GM23338 (cell line): ENCODE results near the gene PHYH. TPM values are rescaled to one million over a fixed set of nuclear protein-coding genes. Genes with fewer than 3 reads are reported as not detected.
A peak's percentile ranks its signal among the peaks of the same experiment; 100 is the strongest.

Source experiments
- ATAC-seq: fragments of 200-7000 bp; cut with Tn5 transposase; 3 replicates; pipeline ENCODE4 v1.9.1; 2020
- DNase-seq: peaks from one replicate; pipeline ENCODE4 v3.0.0-alpha.2; 2015; ENCODE audit warnings: low spot score
- H2AFZ ChIP-seq: fragments of 200-600 bp; sonication (generic); 2 replicates; pipeline ENCODE4 v1.8.0; 2016; ENCODE audit warnings: antibody characterized with exemption, mild to moderate bottlenecking, moderate library complexity
- H3F3A ChIP-seq: fragments of 200-600 bp; sonication (generic); replicated peaks from 2 replicates; pipeline ENCODE4 v1.8.0; 2017; ENCODE audit warnings: antibody characterized with exemption, mixed run types, low read depth
- H3K27ac ChIP-seq: fragments of 200-600 bp; sonication (generic); 2 replicates; pipeline ENCODE4 v1.6.1; 2016; ENCODE audit warnings: low read depth
- H3K27me3 ChIP-seq: fragments of 200-600 bp; sonication (generic); 2 replicates; pipeline ENCODE4 v1.8.0; 2016; ENCODE audit warnings: mild to moderate bottlenecking, mixed run types, moderate library complexity; ENCODE audit not compliant: insufficient read depth
- H3K36me3 ChIP-seq: fragments of 200-600 bp; sonication (generic); 2 replicates; pipeline ENCODE4 v1.8.0; 2016; ENCODE audit warnings: mild to moderate bottlenecking; ENCODE audit not compliant: insufficient read depth
- H3K4me1 ChIP-seq: fragments of 200-600 bp; sonication (generic); 2 replicates; pipeline ENCODE4 v1.8.0; 2016; ENCODE audit warnings: mild to moderate bottlenecking, moderate library complexity; ENCODE audit not compliant: insufficient read depth
- H3K4me2 ChIP-seq: fragments of 200-600 bp; sonication (generic); 2 replicates; pipeline ENCODE4 v1.7.1; 2017; ENCODE audit warnings: mixed run types
- H3K4me3 ChIP-seq: fragments of 200-600 bp; sonication (generic); 2 replicates; pipeline ENCODE4 v1.6.1; 2016; ENCODE audit warnings: mixed run types
- H3K79me2 ChIP-seq: fragments of 200-600 bp; sonication (generic); replicated peaks from 2 replicates; pipeline ENCODE4 v1.8.0; 2017; ENCODE audit warnings: mild to moderate bottlenecking; ENCODE audit not compliant: insufficient read depth
- H3K9me2 ChIP-seq: fragments of 200-600 bp; sonication (generic); 2 replicates; pipeline ENCODE4 v1.8.0; 2017; ENCODE audit not compliant: insufficient read depth
- H4K20me1 ChIP-seq: fragments of 200-600 bp; sonication (generic); replicated peaks from 2 replicates; pipeline ENCODE4 v1.8.0; 2017; ENCODE audit warnings: mild to moderate bottlenecking; ENCODE audit not compliant: insufficient read depth
- H3K27ac Mint-ChIP-seq: 2 replicates; pipeline ENCODE4 v1.8.0; 2020; ENCODE audit warnings: inconsistent platforms, mild to moderate bottlenecking, moderate library complexity, mixed read lengths
- H3K27me3 Mint-ChIP-seq: 3 replicates; pipeline ENCODE4 v1.8.0; 2022; ENCODE audit warnings: low read depth, mild to moderate bottlenecking, moderate library complexity, mixed read lengths, inconsistent platforms; ENCODE audit not compliant: insufficient read depth, poor library complexity
- H3K36me3 Mint-ChIP-seq: 3 replicates; pipeline ENCODE4 v1.8.0; 2021; ENCODE audit warnings: low read depth, mild to moderate bottlenecking, inconsistent platforms, moderate library complexity, mixed read lengths
- H3K4me1 Mint-ChIP-seq: 3 replicates; pipeline ENCODE4 v1.8.0; 2020; ENCODE audit warnings: mild to moderate bottlenecking, inconsistent platforms, mixed read lengths
- H3K4me3 Mint-ChIP-seq: 3 replicates; pipeline ENCODE4 v1.8.0; 2021; ENCODE audit warnings: moderate library complexity, mild to moderate bottlenecking, inconsistent platforms, mixed read lengths
- H3K9me3 Mint-ChIP-seq: 3 replicates; pipeline ENCODE4 v1.8.0; 2020; ENCODE audit warnings: moderate library complexity, mild to moderate bottlenecking, inconsistent platforms, mixed read lengths
- CREB1 ChIP-seq: fragments of 250-450 bp; sonication (Bioruptor Pico); IDR thresholded peaks from 2 replicates; pipeline ENCODE4 v1.5.0; 2020; ENCODE audit warnings: low read depth, mild to moderate bottlenecking, moderate library complexity
- EZH2 ChIP-seq: fragments of 200-600 bp; sonication (generic); IDR thresholded peaks from one replicate; pipeline ENCODE4 v1.8.0; 2017; ENCODE audit warnings: antibody characterized with exemption, mild to moderate bottlenecking, low read depth; ENCODE audit not compliant: unreplicated experiment
- JUNB ChIP-seq: IDR thresholded peaks from one replicate; pipeline ENCODE4 v1.6.1; 2016; ENCODE audit warnings: antibody characterized with exemption; ENCODE audit not compliant: unreplicated experiment
- NANOG ChIP-seq: IDR thresholded peaks from 2 replicates; pipeline ENCODE4 v1.6.1; 2016; ENCODE audit warnings: antibody characterized with exemption, borderline replicate concordance
- POLR2AphosphoS5 ChIP-seq: IDR thresholded peaks from 2 replicates; pipeline ENCODE4 v1.6.1; 2016; ENCODE audit warnings: antibody characterized with exemption, low read depth
- STAT1 ChIP-seq: IDR thresholded peaks from one replicate; pipeline ENCODE4 v1.6.1; 2016; ENCODE audit warnings: antibody characterized with exemption; ENCODE audit not compliant: unreplicated experiment
- ZNF331 ChIP-seq: fragments of 250-450 bp; sonication (Bioruptor Pico); IDR thresholded peaks from 2 replicates; pipeline ENCODE4 v1.5.0; 2020; ENCODE audit warnings: low read depth, mild to moderate bottlenecking, moderate library complexity
- polyA plus RNA-seq: library from polyadenylated mRNA; unstranded; fragments of >200 nt; fragmentation: Nextera tagmentation; extraction: Ambion mirVana; gene quantifications from 2 replicates; pipeline ENCODE4 v1.2.1, GENCODE V29; 2016
- total RNA-seq: library from RNA; depleted of rRNA; stranded (reverse); fragments of >200 nt; shearing (Covaris generic); gene quantifications from 2 replicates; pipeline ENCODE4 v1.2.3, GENCODE V29; 2014
- TF ChIP-seq, protein P1 (sequence below): IDR thresholded peaks from one replicate; pipeline ENCODE4 v1.6.1; 2018; ENCODE audit warnings: antibody characterized with exemption; ENCODE audit not compliant: unreplicated experiment
- TF ChIP-seq, protein P2 (sequence below): IDR thresholded peaks from 2 replicates; pipeline ENCODE4 v1.6.1; 2016; ENCODE audit warnings: antibody characterized with exemption
- TF ChIP-seq, protein P3 (sequence below), 2 experiments: fragments of 200-600 bp in 1 of 2; sonication (generic) in 1 of 2; conservative IDR thresholded peaks; 2 replicates each; pipeline versions ENCODE4 v1.5.1 to v1.6.1; 2016 to 2017; ENCODE audit warnings: antibody characterized with exemption in 2 of 2, low read depth in 2 of 2, mild to moderate bottlenecking in 2 of 2, moderate library complexity in 1 of 2

Gene PHYH
- total and polyA plus RNA-seq, 2 experiments from 2014 or later = 10.9 to 29.8 TPM

DNA sequence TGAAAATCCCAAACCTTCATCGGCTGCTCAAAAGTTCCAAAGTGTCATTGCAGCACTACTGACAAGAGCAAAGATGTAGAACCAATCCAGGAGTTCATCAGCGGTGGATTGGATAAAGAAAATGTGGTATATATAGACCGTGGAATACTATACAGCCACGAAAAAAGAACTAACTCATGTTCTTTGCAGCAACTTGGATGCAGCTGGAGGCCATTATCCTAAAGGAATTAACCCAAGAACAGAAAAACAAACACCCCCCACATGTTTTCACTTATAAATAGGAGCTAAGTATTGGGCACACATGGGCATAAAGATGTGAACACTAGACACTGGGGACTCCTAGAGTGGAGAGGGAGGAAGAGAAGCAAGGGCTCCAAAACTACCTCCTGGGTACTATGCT lies 31.6 kb downstream of the PHYH start (continued):
- TF ChIP-seq, protein P1, sequence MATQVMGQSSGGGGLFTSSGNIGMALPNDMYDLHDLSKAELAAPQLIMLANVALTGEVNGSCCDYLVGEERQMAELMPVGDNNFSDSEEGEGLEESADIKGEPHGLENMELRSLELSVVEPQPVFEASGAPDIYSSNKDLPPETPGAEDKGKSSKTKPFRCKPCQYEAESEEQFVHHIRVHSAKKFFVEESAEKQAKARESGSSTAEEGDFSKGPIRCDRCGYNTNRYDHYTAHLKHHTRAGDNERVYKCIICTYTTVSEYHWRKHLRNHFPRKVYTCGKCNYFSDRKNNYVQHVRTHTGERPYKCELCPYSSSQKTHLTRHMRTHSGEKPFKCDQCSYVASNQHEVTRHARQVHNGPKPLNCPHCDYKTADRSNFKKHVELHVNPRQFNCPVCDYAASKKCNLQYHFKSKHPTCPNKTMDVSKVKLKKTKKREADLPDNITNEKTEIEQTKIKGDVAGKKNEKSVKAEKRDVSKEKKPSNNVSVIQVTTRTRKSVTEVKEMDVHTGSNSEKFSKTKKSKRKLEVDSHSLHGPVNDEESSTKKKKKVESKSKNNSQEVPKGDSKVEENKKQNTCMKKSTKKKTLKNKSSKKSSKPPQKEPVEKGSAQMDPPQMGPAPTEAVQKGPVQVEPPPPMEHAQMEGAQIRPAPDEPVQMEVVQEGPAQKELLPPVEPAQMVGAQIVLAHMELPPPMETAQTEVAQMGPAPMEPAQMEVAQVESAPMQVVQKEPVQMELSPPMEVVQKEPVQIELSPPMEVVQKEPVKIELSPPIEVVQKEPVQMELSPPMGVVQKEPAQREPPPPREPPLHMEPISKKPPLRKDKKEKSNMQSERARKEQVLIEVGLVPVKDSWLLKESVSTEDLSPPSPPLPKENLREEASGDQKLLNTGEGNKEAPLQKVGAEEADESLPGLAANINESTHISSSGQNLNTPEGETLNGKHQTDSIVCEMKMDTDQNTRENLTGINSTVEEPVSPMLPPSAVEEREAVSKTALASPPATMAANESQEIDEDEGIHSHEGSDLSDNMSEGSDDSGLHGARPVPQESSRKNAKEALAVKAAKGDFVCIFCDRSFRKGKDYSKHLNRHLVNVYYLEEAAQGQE = no peak
- TF ChIP-seq STAT1 = no peak

DNA sequence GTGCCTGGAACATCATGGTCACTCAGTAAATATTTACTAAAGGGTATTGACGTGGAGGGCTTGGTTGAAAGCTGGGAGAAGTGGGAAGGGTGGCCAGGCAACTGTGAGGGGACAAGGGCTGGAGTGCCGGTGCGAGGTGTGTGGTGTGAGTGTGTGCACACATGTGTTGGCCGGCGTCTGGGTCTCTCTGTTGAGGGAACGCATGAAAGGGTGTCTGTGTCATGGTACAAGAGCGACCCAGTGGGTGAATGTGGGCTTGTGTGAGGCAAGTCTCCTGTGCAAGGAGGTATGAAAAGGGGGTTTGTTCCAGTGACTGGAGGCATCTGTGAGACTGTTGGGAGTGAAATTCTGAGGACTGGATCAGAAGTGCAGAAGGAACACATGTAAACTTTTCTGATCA lies 36.3 kb downstream of the PHYH start:
- H3K4me3 Mint-ChIP-seq = no peak overlapping the region
- H3K9me3 Mint-ChIP-seq = peaks cover 18% of the 10 kb centered on the region
- peaks cover 9% of the 10 kb centered on the region for H3K27me3 Mint-ChIP-seq
- TF ChIP-seq CREB1 (CRISPR knock-in tag) = no peak
- no peak for TF ChIP-seq ZNF331
- DNase-seq (no peak), ATAC-seq (no peak)
- H2AFZ ChIP-seq = peak overlapping the region; percentile 56; the same call in 1 of the 2 replicates
- H3F3A ChIP-seq = no peaks in the 10 kb centered on the region; the same call in 1 of the 2 replicates
- H3K27me3 ChIP-seq = no peaks in the 10 kb centered on the region
- H3K36me3 Mint-ChIP-seq = peaks cover 10% of the 10 kb centered on the region; the same call in 2 of the 3 replicates
- peaks cover 5% of the 10 kb centered on the region for H3K4me1 Mint-ChIP-seq
- H3K36me3 ChIP-seq = no peaks in the 10 kb centered on the region
- no peak overlapping the region for H3K4me2 ChIP-seq
- no peaks in the 10 kb centered on the region; the same call in 1 of the 2 replicates for H3K9me2 ChIP-seq
- peaks cover 2% of the 10 kb centered on the region; the same call in 1 of the 2 replicates for H3K4me1 ChIP-seq
- no peak overlapping the region for H3K27ac Mint-ChIP-seq
- H3K27ac ChIP-seq = no peak overlapping the region
- no peaks in the 10 kb centered on the region for H3K79me2 ChIP-seq
- no peak overlapping the region for H3K4me3 ChIP-seq
- no peaks in the 10 kb centered on the region for H4K20me1 ChIP-seq

DNA sequence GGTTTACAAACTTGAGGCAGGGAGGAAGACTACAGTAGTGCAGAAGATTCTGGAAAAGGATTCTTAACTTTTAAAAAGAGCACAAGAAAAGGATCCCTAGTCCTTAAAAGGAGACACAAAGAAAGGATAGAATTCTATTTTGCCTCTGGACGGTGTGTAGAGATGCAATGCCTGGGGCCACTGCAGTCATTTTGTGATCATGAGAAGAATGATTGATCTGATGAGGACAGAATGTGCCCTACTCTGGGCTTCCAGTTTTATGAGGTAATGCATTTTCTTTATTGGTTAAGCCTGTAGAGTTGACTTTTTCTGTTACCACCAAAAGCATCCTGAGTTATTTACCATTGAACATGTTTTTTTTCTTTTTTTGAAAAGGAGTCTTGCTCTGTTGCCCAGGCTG lies 37.4 kb downstream of the PHYH start:
- Histone ChIP-seq H2AFZ (no peak overlapping the region), H3K4me1 (no peaks in the 10 kb centered on the region), H3F3A (no peaks in the 10 kb centered on the region), H4K20me1 (no peaks in the 10 kb centered on the region), H3K4me2 (no peak overlapping the region), H3K36me3 (no peaks in the 10 kb centered on the region), H3K9me2 (no peaks in the 10 kb centered on the region; the same call in 1 of the 2 replicates), H3K4me3 (no peak overlapping the region), H3K27me3 (no peaks in the 10 kb centered on the region), H3K79me2 (no peaks in the 10 kb centered on the region), H3K27ac (no peak overlapping the region)
- peaks cover 15% of the 10 kb centered on the region; the same call in 2 of the 3 replicates for H3K36me3 Mint-ChIP-seq
- no peak overlapping the region for H3K27ac Mint-ChIP-seq
- H3K4me3 Mint-ChIP-seq = no peak overlapping the region
- no peak for ATAC-seq
- H3K27me3 Mint-ChIP-seq = peaks cover 7% of the 10 kb centered on the region
- peaks cover 6% of the 10 kb centered on the region for H3K4me1 Mint-ChIP-seq
- H3K9me3 Mint-ChIP-seq = peaks cover 28% of the 10 kb centered on the region
- no peak for DNase-seq
- TF ChIP-seq, protein P2, sequence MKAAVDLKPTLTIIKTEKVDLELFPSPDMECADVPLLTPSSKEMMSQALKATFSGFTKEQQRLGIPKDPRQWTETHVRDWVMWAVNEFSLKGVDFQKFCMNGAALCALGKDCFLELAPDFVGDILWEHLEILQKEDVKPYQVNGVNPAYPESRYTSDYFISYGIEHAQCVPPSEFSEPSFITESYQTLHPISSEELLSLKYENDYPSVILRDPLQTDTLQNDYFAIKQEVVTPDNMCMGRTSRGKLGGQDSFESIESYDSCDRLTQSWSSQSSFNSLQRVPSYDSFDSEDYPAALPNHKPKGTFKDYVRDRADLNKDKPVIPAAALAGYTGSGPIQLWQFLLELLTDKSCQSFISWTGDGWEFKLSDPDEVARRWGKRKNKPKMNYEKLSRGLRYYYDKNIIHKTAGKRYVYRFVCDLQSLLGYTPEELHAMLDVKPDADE = no peak
- TF ChIP-seq CREB1 (CRISPR knock-in tag) (no peak), JUNB (no peak), EZH2 (no peak), STAT1 (no peak), POLR2AphosphoS5 (no peak), NANOG (no peak), ZNF331 (no peak)
- TF ChIP-seq, protein P3, sequence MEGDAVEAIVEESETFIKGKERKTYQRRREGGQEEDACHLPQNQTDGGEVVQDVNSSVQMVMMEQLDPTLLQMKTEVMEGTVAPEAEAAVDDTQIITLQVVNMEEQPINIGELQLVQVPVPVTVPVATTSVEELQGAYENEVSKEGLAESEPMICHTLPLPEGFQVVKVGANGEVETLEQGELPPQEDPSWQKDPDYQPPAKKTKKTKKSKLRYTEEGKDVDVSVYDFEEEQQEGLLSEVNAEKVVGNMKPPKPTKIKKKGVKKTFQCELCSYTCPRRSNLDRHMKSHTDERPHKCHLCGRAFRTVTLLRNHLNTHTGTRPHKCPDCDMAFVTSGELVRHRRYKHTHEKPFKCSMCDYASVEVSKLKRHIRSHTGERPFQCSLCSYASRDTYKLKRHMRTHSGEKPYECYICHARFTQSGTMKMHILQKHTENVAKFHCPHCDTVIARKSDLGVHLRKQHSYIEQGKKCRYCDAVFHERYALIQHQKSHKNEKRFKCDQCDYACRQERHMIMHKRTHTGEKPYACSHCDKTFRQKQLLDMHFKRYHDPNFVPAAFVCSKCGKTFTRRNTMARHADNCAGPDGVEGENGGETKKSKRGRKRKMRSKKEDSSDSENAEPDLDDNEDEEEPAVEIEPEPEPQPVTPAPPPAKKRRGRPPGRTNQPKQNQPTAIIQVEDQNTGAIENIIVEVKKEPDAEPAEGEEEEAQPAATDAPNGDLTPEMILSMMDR (conservative IDR thresholded peaks at IDR 0.05; ENCODE audit: low read depth in 2 of 2) = no peak
- TF ChIP-seq, protein P1 = no peak
